Esophagus squamous epithelium (tissue), 4 donors: ENCODE measurements around the gene THAP5.

Source experiments
- CTCF ChIP-seq, 6 experiments: fragments of 450-650 bp in 4 of 6; fragments of 200-600 bp in 2 of 6; sonication (generic) in 2 of 6; IDR thresholded peaks; one replicate each; pipeline ENCODE4 v1.5.1; 2016 to 2019; ENCODE audit warnings: antibody characterized with exemption in 6 of 6, mild to moderate bottlenecking in 4 of 6, moderate library complexity in 4 of 6
- POLR2A ChIP-seq, 4 donors: fragments of 450-650 bp; IDR thresholded peaks; one replicate each; pipeline ENCODE4 v1.6.1; 2017; ENCODE audit warnings: antibody characterized with exemption in 4 of 4, mild to moderate bottlenecking in 4 of 4, moderate library complexity in 3 of 4

GRCh38 chr7:108605559-108606201 lies 36.2 kb upstream of the THAP5 start:
- TF ChIP-seq POLR2A (IDR thresholded peaks at IDR 0.05) (no peak), CTCF (IDR thresholded peaks at IDR 0.05) (no peak)
